Measurements from ENCODE around the gene MECP2.

Gene MECP2

DNA sequence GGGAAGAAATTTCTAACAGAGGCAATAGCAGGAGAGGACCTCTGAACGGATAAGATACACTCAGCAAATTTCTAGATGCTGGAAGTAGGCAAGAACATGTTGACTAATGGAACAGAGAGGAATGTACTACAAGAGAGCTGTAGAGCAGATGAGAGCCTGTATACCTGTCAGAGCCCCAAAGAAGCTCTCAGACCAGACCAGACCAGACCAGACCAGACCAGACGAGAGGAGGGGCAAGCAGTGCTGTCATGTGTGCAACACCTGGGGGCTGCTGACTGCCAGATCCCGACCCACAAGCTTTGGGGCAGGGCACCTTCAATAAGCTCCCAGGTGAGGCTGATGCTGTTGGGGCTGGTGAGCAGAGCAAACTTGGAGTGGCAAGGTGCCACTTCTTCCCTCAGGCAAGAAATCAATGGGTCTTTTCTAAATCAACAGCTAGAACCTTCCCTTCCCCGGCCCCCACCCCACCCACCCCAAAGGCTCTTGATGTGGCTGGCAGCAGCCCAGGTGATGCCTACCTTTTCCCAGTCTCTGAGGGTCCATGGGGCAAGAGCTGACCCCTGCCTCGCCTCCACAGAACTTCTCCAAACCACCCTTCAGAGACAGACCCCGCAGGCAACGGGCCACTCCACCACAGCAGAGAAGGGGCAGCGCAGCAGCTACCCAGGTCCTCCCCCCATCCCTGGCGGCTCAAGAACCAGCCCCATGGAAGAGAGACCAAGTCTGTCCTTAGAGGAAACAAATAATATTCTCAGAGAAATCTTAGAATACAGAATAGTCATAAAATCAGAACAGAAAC is 32.7 kb downstream of the MECP2 start:
- FAIRE-seq (no peak), DNase-seq (ENCODE audit: low spot score) (no peak)

DNA sequence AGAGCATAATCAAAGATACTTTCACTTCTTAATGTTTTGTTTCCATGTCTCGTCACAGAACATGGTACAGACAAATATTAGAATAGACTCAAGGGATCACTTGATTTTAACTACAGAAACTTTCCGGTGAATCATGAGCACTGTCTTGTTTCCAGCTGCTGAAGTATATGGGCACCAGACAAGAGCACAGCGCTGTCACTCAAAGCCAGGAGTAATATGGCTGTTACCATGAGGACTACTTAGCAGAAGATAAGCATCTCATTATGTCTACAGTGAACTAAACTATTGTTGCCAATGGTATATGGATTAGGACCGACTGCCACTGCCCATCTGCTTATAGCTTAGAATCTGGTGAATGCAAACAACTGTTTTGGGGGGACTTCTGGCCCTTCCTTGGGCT is 34.3 kb downstream of the MECP2 start:
- no peak for DNase-seq (ENCODE audit: low spot score)
- no peak for FAIRE-seq

DNA sequence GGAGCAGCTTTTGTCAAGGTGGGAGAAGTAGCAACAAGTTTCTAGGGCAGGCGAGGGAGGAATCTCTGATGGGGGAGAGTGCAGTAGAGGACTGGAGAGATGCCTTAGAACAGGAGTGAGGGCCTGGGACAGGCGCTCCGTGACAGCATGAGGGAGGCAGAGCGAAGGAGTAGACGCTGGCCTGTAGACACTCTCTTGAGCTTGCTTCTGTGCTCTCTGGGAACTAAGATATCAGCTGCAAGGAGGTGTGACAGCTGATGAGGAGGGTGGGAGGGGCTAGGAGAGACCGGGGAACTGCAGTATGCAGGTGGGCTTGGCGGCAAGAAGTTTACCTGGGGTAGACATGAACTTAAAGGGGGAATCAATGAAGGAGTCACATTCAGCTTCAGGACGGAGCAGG is 35.7 kb downstream of the MECP2 start:
- no peak for FAIRE-seq

DNA sequence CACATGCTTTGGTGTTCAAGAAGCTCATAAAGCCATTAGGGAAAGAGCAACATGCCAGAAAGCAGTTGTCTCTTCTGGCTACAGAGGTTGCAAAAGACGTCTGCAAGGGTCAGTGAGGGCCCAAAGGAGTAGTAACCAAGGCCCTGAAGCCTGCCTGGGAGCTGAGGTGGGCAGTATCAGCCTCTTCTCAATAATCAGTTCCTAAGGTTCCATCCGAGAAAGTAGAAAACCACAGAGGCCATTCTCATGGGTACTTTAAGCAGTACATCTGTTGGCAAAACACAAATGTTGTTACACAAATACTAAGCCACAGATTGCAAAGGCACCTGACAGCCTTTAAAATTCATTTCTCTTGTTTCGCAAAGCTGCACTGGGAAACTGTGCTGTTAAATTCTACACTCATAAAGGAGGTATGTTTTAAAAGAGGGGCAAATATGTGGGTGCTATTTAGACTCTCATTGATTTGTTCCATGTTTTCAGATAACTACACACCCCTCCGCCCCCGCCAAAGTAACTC is 37.7 kb downstream of the MECP2 start:
- no peak for DNase-seq (ENCODE audit: low spot score)
- FAIRE-seq: no peak

More for the DNA sequence above, 35.7 kb downstream of the MECP2 start:
- DNase-seq (ENCODE audit: low spot score): no peak

DNA sequence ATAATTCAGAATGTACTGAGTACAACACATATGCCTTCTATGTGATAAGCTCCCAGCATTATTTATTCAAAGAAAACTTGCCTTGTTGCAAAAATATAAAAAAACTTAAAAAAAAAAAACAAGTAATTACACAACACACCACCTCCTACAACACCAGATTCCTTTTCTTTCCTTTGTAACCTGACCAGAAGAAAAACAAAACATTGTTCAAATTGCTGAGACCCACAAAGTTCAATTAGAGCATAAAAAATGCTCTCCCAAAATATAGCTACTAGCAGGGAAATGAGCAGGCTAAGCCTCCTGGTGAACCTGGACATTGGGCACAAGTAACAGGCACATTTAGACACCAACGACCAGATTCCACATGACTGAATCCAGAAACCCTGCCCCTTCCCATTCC is 38.3 kb downstream of the MECP2 start:
- FAIRE-seq (no peak), DNase-seq (ENCODE audit: low spot score) (no peak)

DNA sequence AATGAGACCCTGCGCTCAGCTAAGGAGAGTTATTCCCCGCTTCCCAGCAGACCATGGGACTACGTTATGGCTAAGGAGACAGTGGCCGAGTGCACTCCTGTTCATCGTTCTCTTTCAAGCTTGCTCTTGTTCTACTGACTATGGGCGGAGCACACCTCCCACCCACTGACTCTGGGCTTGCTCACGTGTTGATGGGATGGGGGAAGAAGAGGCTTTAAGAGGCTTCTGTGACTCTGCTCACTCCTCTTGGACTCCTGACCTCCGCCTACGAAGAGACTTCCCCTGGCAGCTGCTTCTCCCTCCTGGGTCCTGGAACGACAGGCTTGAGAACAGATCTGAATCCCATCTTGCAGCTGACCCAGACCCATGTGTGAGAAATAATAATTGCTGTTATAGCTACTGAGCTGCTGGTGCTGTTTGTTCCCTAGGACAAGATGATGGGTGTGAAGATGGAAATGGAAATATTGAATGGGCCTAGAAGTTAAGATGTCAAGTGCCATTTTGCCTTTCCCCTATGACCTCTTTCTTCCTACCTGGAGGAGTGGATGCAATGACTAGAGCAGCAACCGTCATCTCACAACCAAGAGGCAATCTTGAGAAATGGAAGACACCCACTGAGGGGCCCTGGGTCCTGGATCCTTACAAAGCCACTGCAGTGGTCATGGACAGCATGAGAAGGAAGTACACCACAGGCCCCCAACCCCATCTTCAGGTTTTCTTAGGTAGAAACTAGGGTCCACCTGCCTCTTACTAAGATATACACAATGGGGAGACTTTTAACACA is 39.1 kb downstream of the MECP2 start:
- no peak for DNase-seq (ENCODE audit: low spot score)
- no peak for FAIRE-seq

DNA sequence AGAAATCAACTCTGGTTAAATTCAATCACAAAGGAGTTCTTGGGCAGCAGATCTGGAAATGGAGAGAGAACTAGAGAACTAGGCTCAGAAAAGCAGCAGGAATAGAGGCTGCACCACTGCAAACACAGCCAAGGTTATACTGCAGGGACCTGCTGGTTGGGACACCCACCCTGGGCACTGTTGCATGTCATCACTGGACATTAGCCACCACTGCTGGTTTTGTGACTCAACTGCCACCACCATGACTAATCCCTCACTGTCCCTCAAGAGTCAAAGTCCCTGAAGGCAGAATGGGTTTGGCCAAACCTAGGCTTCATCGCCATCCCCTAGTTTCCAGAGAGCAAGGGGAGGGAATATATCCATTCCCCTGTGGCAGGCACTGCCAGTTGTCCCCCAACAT is 39.7 kb downstream of the MECP2 start:
- DNase-seq (ENCODE audit: low spot score) (no peak), FAIRE-seq (no peak)

DNA sequence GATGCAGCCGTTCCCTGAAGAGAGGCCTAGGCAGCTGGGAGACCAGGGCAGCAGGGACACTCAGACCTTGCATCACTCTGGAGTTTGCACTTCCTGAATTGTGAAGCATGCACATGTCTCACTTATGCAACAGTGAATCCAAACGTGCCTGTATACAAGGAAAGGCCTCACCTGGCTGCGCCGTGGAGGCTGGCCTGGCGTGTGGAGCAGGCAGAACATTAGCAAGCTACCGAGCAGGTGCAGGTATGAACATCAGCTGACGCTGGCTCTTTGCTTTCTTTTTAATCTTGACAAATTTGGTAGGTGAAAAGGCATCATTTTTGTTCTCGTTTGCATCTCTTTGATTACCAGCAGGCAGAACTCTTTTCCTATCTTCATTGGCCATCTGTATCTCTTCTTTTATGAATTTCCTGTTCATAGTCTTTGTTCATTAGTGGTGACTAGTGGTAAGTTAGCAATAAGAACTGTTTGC is 40.7 kb downstream of the MECP2 start:
- no peak for FAIRE-seq
- DNase-seq (ENCODE audit: low spot score): no peak

DNA sequence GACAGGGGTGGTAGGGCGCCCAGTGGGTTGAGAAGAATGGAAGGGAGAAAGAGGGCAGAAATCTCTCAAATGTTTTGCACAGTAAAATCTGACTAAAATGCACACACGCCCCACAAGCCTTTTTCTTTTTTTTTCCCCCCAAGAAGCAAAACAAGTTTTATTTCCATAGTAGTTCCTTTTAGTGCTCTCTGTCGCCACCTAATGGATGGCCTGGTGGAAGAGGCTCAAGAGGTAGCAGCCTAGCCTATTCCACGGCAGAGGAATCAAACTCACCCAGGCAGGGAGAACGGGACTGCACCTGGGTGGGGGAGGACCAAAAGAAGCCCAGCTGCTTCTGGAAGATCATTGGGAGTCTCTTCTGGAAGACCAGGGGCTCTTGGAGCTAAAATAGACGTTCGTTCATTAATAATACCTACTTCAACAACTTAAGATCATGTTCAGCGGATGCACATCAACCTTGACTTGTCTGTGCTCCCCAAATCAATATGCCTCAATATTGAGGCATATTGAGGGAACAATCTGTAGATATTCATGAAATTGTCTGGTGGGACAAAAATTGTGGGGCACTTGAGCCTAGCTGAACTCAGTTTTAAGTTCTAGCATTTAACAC is 46.2 kb downstream of the MECP2 start:
- FAIRE-seq: no peak
- peak; percentile 47 for DNase-seq (ENCODE audit: low spot score)

DNA sequence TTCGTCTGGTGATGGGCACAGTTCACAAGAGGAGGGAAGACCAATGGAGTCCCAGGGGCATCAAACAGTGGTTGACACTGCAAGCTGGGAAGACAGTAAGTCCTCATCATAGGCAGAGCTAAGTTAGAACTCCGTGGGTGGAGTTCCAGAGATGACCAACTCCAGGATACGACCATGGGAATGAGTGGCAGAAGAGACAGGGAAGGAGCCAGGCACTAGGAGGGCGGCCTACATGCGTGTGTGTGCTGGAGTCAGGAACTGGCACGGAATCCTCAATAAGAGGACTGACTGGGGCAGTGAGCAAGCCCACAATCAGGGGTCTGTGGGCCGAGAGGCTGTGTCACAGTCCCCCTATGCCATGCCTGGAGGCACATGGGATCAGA is 47.4 kb downstream of the MECP2 start:
- DNase-seq (ENCODE audit: low spot score) (no peak), FAIRE-seq (no peak)

DNA sequence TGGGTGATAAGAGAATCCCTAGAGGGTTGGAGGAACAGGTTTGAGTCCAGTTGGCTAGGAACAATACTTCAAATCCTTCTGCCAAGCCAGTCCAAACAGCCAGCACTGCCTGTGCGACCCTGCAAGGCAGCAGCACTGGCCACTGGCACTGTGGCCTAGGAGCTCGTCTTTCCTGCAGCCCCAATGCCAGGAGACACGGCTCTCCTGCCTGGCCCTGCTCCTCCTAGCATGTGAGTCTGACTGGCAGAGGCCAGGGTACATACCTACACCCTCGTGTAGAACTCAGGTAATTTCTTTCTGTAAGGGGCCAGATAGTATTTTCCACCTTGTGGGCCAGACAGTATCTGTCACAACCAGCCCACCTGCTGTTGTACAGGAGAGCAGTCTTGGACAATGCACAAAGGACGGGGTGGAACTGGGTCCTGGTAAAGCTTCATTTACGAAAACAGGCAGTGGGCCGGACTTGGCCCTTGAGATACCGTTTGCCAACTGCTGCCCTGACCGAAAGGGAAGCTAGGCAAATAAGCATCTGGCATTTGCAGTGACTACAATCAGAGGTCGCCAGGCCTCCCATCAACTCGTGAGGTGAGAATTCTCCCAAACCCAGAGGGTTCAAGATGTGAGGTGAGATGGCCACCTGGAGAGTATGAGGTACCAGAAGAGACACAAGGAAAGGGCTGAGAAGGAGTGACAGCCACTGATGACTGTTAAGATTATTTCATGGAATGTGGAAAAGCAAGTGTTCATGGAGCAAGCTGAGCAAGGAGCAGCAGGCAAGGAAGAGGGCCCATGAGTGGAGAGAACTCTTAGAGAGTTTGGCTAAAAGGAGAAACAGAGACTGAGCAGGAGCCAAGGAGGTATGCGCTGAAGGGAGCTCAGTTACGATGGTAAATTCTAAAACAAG is 48.1 kb downstream of the MECP2 start:
- no peak for DNase-seq (ENCODE audit: low spot score)
- FAIRE-seq: no peak

DNA sequence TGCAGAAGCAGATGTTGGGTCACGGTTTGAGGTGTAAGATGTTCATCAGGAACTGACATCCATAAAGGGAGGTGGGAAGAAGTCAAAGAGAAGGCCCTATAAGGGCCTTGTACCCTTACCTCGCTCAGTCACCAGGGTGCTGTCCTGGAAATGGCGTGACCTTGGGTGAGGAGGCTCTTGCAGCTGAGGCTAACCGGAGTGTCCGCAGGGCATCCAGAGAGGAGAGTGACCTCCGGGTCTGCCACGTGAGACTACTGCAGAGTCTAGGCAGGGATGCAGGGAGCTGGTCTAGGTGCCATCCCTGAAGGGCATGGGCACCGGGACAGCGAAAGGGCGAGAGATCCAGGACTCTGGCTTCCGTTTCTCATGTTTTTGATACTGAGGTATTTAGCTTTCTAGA is 49.1 kb downstream of the MECP2 start:
- DNase-seq (ENCODE audit: low spot score) (no peak), FAIRE-seq (no peak)

DNA sequence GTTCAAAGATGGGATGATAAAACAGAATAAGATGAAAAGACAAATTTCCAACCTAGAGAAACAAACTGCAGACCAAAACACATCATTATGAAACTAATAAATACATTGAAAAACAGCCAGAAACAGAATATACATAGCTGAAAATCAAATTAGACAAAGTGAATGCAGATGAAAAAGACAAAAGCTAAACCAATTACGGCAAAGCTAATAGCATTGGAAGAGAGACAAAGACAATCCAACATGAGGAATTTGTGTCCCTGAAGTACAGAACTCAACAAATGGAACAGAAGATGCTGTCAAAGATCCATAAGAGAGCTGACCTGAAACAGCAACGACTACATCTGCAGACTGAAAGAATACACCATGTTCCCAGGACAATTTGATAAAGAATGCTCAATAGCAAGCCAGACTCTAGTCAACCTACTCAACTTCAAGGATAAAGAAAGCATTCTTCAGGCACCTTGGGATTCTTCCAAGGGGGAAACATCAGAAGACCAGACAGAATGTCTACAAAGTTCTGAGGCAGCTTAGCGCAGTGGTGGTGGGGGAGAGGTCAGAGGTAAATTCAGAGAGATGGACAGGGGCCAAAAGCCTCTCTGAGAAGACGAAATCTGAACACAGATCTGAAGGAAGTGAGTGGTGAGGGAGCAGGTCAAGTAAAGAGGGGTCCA is 50.4 kb downstream of the MECP2 start:
- no peak for DNase-seq (ENCODE audit: low spot score)

DNA sequence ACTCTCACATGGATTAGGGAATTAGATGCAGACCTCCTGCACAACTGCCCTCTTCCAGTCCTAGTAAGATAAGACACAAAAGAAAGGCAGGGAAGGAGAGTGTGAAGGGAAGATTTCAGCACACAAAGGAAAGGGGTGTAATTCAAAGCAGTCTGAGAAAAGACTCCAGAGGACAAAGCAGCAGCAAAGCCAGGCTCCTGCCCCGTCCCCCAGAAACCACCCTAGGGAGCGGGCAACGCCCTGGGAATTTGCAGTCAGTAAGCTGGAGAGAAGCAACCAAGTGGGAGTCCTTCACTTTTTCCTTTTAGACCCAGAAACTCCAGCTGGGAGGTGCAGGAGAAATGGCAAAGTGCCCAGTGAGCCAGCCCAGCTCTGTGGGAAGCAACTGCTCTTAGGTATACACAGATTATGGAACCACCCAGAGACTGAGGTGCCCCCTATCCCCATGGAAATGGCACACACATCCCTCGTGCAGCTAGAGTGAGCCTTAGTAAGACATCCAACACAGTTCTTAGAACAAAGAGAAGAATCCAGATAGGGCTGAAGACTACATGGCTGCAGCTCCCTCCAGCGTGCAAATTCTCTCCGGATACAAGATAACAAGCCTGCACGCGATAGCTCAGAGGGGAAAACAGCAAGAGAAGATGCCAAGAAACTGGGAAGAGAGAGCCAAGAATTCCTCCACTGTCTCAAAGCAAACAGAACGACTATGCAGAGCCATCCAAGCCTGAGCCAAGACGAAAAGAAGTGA is 51.3 kb downstream of the MECP2 start:
- DNase-seq (ENCODE audit: low spot score): no peak
- no peak for FAIRE-seq

More for the DNA sequence above, 50.4 kb downstream of the MECP2 start:
- no peak for FAIRE-seq

DNA sequence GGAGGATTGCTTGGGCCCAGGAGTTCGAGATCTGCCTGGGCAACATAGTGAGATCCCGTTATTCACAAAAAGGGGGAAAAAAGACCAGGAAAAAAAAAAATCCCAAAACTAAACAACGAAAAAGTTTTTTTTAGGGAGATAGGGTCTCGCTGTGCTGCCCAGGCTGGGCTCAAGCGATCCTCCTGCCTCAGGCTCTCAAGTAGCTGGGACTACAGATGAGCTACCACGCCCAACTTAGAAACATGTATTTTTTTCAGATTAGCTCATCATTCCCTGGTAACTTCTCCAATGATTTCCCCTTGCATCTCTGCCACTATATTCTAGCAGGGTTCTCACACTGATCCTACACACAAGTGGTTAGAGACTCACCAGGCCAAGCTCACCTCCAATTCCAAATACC is 53.4 kb downstream of the MECP2 start:
- DNase-seq (ENCODE audit: low spot score): no peak
- no peak for FAIRE-seq

DNA sequence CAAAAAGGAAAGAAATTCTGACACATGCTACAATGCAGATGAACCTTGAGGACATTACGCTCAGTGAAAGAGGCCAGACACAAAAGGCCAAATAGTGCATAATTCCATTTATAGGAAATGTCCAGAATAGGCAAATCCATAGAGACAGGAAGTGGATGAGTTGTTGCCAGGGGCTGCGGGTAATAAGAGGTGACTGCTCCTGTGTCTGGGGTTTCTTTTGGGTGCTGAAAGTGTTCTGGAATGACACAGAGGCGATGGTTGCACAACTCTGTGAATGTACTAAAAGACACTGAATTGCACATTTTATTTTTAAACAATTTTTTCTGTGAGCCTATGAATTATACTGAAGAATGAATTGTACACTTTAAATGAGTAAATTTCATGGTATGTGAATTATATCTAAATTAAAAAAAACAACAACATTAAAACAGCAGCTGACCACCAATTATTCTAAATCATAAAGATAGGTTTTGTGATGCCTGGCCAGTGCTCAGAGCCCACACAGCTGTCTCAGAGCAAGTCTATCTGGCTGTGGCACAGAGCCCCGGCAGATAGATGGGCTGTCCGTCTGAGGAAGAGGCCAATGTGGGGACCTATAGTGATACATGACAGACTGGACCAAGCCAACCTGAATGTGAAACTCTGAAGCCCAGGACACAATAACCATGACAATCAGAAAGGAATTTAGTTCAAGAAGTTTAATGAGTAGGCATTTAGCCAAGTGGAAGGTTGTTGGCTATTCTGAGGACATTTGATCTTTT is 54.3 kb downstream of the MECP2 start:
- no peak for FAIRE-seq
- no peak for DNase-seq (ENCODE audit: low spot score)

DNA sequence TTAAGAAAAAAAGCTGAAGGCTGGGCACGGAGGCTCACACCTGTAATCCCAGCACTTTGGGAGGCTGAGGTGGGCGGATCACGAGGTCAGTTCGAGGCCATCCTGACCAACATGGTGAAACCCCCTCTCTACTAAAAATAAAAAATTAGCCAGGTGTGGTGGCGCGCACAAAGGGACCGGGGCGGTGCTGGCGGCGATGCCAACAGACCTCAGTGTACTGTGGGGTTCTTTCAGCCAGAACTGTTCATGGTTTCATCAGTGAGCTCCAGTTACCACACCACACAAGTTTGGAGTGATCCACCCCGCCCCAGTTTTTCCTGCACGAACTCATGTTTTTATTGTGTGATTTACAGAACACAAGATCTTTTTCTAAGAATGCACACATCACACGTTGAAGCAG is 56.7 kb downstream of the MECP2 start:
- no peak for FAIRE-seq
- no peak for DNase-seq (ENCODE audit: low spot score)

DNA sequence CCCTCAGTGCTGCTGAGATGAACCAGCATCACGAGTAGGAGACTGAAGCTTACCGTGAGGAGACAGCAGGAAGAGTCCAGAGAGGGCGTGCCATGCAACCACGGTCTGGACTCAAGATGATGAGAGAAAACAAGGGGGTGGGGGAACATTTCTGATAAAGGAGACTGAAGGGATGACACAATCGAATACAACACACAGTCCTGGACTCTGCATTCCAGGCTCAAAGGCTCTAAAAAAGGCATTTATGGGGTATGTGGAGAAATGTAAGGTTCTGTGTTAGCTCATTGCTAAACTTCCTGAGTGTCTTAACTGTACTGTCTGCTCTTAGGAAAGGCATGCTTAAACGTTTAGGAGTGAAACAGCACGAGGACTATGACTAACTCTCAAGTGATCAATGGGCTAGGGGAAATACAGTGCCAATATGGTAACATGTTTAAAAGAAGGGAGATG is 57.2 kb downstream of the MECP2 start:
- no peak for DNase-seq (ENCODE audit: low spot score)
- no peak for FAIRE-seq

DNA sequence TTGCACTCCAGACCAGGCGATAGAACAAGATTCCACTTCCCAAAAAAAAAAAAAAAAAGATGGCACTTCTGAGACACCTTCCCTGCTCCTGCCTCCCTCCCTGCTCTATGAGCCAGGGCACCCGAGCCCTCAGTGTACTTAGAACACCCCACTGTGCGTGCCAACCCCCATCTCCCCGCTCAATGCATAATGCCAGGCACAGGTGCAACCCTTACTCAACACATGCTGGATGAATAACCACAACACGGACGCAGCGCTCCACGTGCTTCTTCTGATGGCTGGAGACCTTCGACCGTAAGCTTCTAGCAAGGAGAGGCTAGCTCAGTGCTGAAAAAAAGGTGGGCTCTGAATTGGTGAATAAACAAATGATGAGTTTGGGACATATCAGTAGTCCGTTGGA is 57.9 kb downstream of the MECP2 start:
- FAIRE-seq (no peak), DNase-seq (ENCODE audit: low spot score) (no peak)

Measured in urothelium cell line (cell line).